SK-N-SH (cell line): ENCODE measurements around the gene SNX11. TPM values are rescaled to one million over a fixed set of nuclear protein-coding genes. Genes with fewer than 3 reads are reported as not detected.

Experiments used
- CTCF ChIA-PET: fragments of 300-600, 350-600 bp; formaldehyde crosslinking; extraction: SDS; loops from one replicate; lab custom pipeline; 2021; lab: Yijun Ruan, JAX
- POLR2A ChIA-PET: fragments of 350-600 bp; sonication (Branson Sonifier 250); formaldehyde crosslinking; extraction: SDS; loops from one replicate; lab custom pipeline; 2020; ENCODE audit warnings: antibody characterized with exemption, inconsistent platforms; lab: Yijun Ruan, JAX
- DNase-seq: peaks from one replicate; pipeline ENCODE4 v3.0.0; 2012
- H2AFZ ChIP-seq: fragments of 200-600 bp; sonication (generic); 2 replicates; pipeline ENCODE4 v1.8.1; 2016; ENCODE audit warnings: antibody characterized with exemption, mild to moderate bottlenecking, low read depth
- H3F3A ChIP-seq: fragments of 200-600 bp; sonication (generic); replicated peaks from 2 replicates; pipeline ENCODE3; 2016; ENCODE audit warnings: antibody characterized with exemption, mild to moderate bottlenecking; ENCODE audit not compliant: insufficient read depth
- H3K27ac ChIP-seq, 2 experiments: fragments of 200-500 bp in 1 of 2; fragments of 200-600 bp in 1 of 2; sonication (Bioruptor generic) in 1 of 2; sonication (generic), shearing (Covaris generic) in 1 of 2; 2 replicates each; pipeline versions ENCODE4 v1.5.1 to v1.6.1; 2014 to 2016; ENCODE audit warnings: low read depth in 2 of 2, inconsistent platforms in 1 of 2, low read length in 1 of 2, mild to moderate bottlenecking in 1 of 2, mixed read lengths in 1 of 2
- H3K27me3 ChIP-seq: fragments of 200-600 bp; sonication (generic), shearing (Covaris generic); 2 replicates; pipeline ENCODE4 v1.6.1; 2016; ENCODE audit warnings: mixed run types; ENCODE audit not compliant: insufficient read depth
- H3K36me3 ChIP-seq, 2 experiments: fragments of 200-500 bp in 1 of 2; fragments of 200-600 bp in 1 of 2; sonication (Bioruptor generic) in 1 of 2; sonication (generic) in 1 of 2; replicated peaks in 1 of 2; 2 replicates each; pipeline versions ENCODE3 to v1.5.1; 2014 to 2016; ENCODE audit warnings: low read length in 1 of 2, mild to moderate bottlenecking in 1 of 2; ENCODE audit not compliant: insufficient read depth in 2 of 2, control insufficient read depth in 1 of 2
- H3K4me1 ChIP-seq, 2 experiments: fragments of 200-500 bp in 1 of 2; fragments of 200-600 bp in 1 of 2; sonication (Bioruptor generic) in 1 of 2; sonication (generic), shearing (Covaris generic) in 1 of 2; 2 replicates each; pipeline versions ENCODE4 v1.5.1 to v1.6.1; 2014 to 2016; ENCODE audit warnings: low read depth in 1 of 2, low read length in 1 of 2, mixed run types in 1 of 2; ENCODE audit not compliant: insufficient read depth in 2 of 2, control insufficient read depth in 1 of 2
- H3K4me2 ChIP-seq: fragments of 200-600 bp; sonication (generic), shearing (Covaris generic); 2 replicates; pipeline ENCODE4 v1.6.1; 2017; ENCODE audit warnings: mixed run types
- H3K4me3 ChIP-seq, 2 experiments: fragments of 200-500 bp in 1 of 2; fragments of 200-600 bp in 1 of 2; sonication (Bioruptor generic) in 1 of 2; sonication (generic), shearing (Covaris generic) in 1 of 2; 2 replicates each; pipeline versions ENCODE4 v1.5.1 to v1.8.1; 2014 to 2016; ENCODE audit warnings: low read depth in 2 of 2, inconsistent platforms in 1 of 2, low read length in 1 of 2, mild to moderate bottlenecking in 1 of 2, mixed read lengths in 1 of 2, moderate library complexity in 1 of 2
- H3K79me2 ChIP-seq: fragments of 200-600 bp; sonication (generic); 2 replicates; pipeline ENCODE4 v1.8.1; 2017; ENCODE audit warnings: mild to moderate bottlenecking; ENCODE audit not compliant: insufficient read depth
- H3K9ac ChIP-seq: fragments of 200-600 bp; sonication (generic); 2 replicates; pipeline ENCODE4 v1.6.1; 2017; ENCODE audit warnings: mixed run types
- H3K9me2 ChIP-seq: fragments of 200-600 bp; sonication (generic); 2 replicates; pipeline ENCODE4 v1.6.1; 2017; ENCODE audit warnings: mixed run types
- H3K9me3 ChIP-seq: fragments of 200-600 bp; sonication (generic); 2 replicates; pipeline ENCODE4 v1.6.1; 2017; ENCODE audit warnings: mixed run types, mild to moderate bottlenecking, moderate library complexity
- H4K20me1 ChIP-seq: fragments of 200-600 bp; sonication (generic); 2 replicates; pipeline ENCODE4 v1.6.1; 2017; ENCODE audit warnings: mild to moderate bottlenecking, mixed run types; ENCODE audit not compliant: insufficient read depth
- CTCF ChIP-seq: fragments of 200-600 bp; sonication (generic); IDR thresholded peaks from 2 replicates; pipeline ENCODE4 v1.6.1; 2017; ENCODE audit warnings: antibody characterized with exemption, mild to moderate bottlenecking, moderate library complexity
- FOXM1 ChIP-seq: IDR thresholded peaks from 2 replicates; pipeline ENCODE4 v1.4.0; 2012; ENCODE audit warnings: low read depth, mild to moderate bottlenecking
- GABPA ChIP-seq: IDR thresholded peaks from 2 replicates; pipeline ENCODE4 v1.4.0; 2012; ENCODE audit warnings: low read depth, mild to moderate bottlenecking
- IRF3 ChIP-seq: fragments of 150-350 bp; IDR thresholded peaks from 2 replicates; pipeline ENCODE4 v1.6.1; 2016; ENCODE audit warnings: mild to moderate bottlenecking, low read depth, low read length
- JUND ChIP-seq: IDR thresholded peaks from 2 replicates; pipeline ENCODE4 v1.4.0; 2012
- MAX ChIP-seq: IDR thresholded peaks from 2 replicates; pipeline ENCODE4 v1.4.0; 2012; ENCODE audit warnings: low read depth
- MXI1 ChIP-seq: IDR thresholded peaks from 2 replicates; pipeline ENCODE4 v1.6.1; 2012; ENCODE audit warnings: mild to moderate bottlenecking, low read depth, low read length, improper control_type of control experiment
- NFIC ChIP-seq: IDR thresholded peaks from 2 replicates; pipeline ENCODE4 v1.4.0; 2012; ENCODE audit warnings: borderline replicate concordance
- NRF1 ChIP-seq: IDR thresholded peaks from 2 replicates; pipeline ENCODE4 v1.6.1; 2012; ENCODE audit warnings: low read depth, mild to moderate bottlenecking, low read length
- PBX3 ChIP-seq: IDR thresholded peaks from 2 replicates; pipeline ENCODE4; 2012
- POLR2AphosphoS5 ChIP-seq: IDR thresholded peaks from 2 replicates; pipeline ENCODE4 v1.6.1; 2012; ENCODE audit warnings: low read depth, low read length
- RAD21 ChIP-seq: IDR thresholded peaks from 2 replicates; pipeline ENCODE4 v1.6.1; 2012; ENCODE audit warnings: mild to moderate bottlenecking, low read length
- RXRA ChIP-seq: IDR thresholded peaks from 2 replicates; pipeline ENCODE4 v1.4.0; 2012; ENCODE audit warnings: low read depth, mild to moderate bottlenecking, borderline replicate concordance
- SIN3A ChIP-seq: IDR thresholded peaks from 2 replicates; pipeline ENCODE4 v1.6.1; 2012; ENCODE audit warnings: low read depth, mild to moderate bottlenecking, low read length, moderate library complexity, borderline replicate concordance
- USF1 ChIP-seq: IDR thresholded peaks from 2 replicates; pipeline ENCODE4 v1.4.0; 2012; ENCODE audit warnings: low read depth, borderline replicate concordance
- USF2 ChIP-seq: fragments of 150-350 bp; IDR thresholded peaks from 2 replicates; pipeline ENCODE4 v1.6.1; 2017; ENCODE audit warnings: antibody characterized with exemption, low read length, low read depth, borderline replicate concordance
- YY1 ChIP-seq: IDR thresholded peaks from 2 replicates; pipeline ENCODE4 v1.4.0; 2012; ENCODE audit warnings: low read depth, mild to moderate bottlenecking
- ZBTB33 ChIP-seq: IDR thresholded peaks from 2 replicates; pipeline ENCODE4 v1.4.0; 2012; ENCODE audit warnings: low read depth, borderline replicate concordance
- WGBS: methylation state at CpG from one replicate; pipeline ENCODE4 v1.1.6; 2017; ENCODE audit warnings: low lambda C conversion rate; 5-methylcytosine and 5-hydroxymethylcytosine counted together
- polyA plus RNA-seq, 3 experiments: library from polyadenylated mRNA; depleted of rRNA; stranded (reverse); fragments of >200 nt; gene quantifications; 2 replicates each; pipeline ENCODE4 v1.2.3, GENCODE V29; 2012

The SNX11 gene
- polyA plus RNA-seq, 1 of the 3 experiments (the other 2 are of a cell fraction): 19.0 TPM

- H3K27ac ChIP-seq: no peak overlapping the region
- H3K36me3 ChIP-seq: peaks cover 54 to 62% of the 10 kb centered on the region in 2 experiments
- TF ChIP-seq GABPA (no peak), IRF3 (no peak), NFIC (no peak), USF2 (no peak), POLR2AphosphoS5 (no peak), JUND (no peak), ZBTB33 (no peak), PBX3 (no peak), CTCF (no peak), RAD21 (no peak), SIN3A (no peak), MXI1 (no peak), NRF1 (no peak), FOXM1 (no peak), MAX (no peak), USF1 (no peak), RXRA (no peak), YY1 (no peak)
- H3K4me1 ChIP-seq: peaks cover 1 to 7% of the 10 kb centered on the region in 2 experiments; a peak in 1 of 4 replicates
- ChIA-PET POLR2A (no interaction called here), CTCF (interaction anchor here (1.0 to 17.8 kb wide), 9 partner anchors 8 to 94 kb away, joined by 3 to 232 read pairs (median 5); no protein-coding TSS in a partner anchor)
- no peaks in the 10 kb centered on the region for H3K9me2 ChIP-seq
- no peaks in the 10 kb centered on the region for H3K27me3 ChIP-seq
- no peak overlapping the region for H3K9ac ChIP-seq
- no peak overlapping the region for H3K4me2 ChIP-seq
- no peak overlapping the region for H2AFZ ChIP-seq
- no peaks in the 10 kb centered on the region for H4K20me1 ChIP-seq
- H3K79me2 ChIP-seq: no peaks in the 10 kb centered on the region; the same call in 1 of the 2 replicates
- no peaks in the 10 kb centered on the region for H3F3A ChIP-seq
- no peak for DNase-seq
- 83% methylated on average over 9 of the region's 9 CpGs for WGBS
- H3K4me3 ChIP-seq: no peak overlapping the region
- H3K9me3 ChIP-seq: no peaks in the 10 kb centered on the region
These were observed 14.5 kb downstream of the SNX11 start for GRCh38 chr17:48121923-48122664.
